ENCODE measurements around the gene TRIM9. TPM values are rescaled to one million over a fixed set of nuclear protein-coding genes. Genes with fewer than 3 reads are reported as not detected.

Gene TRIM9
- total and polyA plus RNA-seq, 2 experiments from 2014 or later, result 4.4 to 6.2 TPM

DNA sequence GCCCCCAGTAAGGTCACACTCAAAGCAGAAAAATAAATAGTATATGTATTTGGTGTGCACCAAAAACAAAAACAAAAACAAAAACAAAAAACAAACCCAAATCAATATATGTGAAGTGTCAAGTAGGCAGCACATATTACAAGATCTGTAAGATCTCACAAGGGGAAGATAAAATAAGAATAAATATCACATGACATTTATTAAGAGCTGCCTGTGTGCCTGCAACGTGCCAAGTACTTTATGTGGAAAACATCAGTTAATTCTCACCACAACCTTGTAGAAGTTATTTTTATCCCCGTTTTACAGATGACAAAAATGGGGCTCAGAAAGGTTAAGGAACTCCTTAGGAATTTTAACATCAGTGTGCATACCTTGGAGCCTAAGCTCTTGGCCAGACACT is 26.6 kb downstream of the TRIM9 start:
- TF ChIP-seq CREB1 (CRISPR knock-in tag; IDR thresholded peaks at IDR 0.05; ENCODE audit: low read depth) (no peak), JUNB (IDR thresholded peaks at IDR 0.05; ENCODE audit: unreplicated experiment) (no peak), ETS1 (IDR thresholded peaks at IDR 0.05) (no peak), ZNF114 (CRISPR knock-in tag; IDR thresholded peaks at IDR 0.05) (no peak), POLR2AphosphoS5 (IDR thresholded peaks at IDR 0.05; ENCODE audit: low read depth) (no peak), EZH2phosphoT487 (IDR thresholded peaks at IDR 0.05; ENCODE audit: unreplicated experiment) (no peak), ZNF331 (CRISPR knock-in tag; IDR thresholded peaks at IDR 0.05; ENCODE audit: low read depth) (no peak), CTCF (conservative IDR thresholded peaks at IDR 0.05; ENCODE audit: low read depth in 2 of 2) (no peak), NANOG (IDR thresholded peaks at IDR 0.05; ENCODE audit: borderline replicate concordance) (no peak), STAT1 (IDR thresholded peaks at IDR 0.05; ENCODE audit: unreplicated experiment) (no peak), EZH2 (IDR thresholded peaks at IDR 0.05; ENCODE audit: low read depth, unreplicated experiment) (no peak)
- TF ChIP-seq, protein P1, sequence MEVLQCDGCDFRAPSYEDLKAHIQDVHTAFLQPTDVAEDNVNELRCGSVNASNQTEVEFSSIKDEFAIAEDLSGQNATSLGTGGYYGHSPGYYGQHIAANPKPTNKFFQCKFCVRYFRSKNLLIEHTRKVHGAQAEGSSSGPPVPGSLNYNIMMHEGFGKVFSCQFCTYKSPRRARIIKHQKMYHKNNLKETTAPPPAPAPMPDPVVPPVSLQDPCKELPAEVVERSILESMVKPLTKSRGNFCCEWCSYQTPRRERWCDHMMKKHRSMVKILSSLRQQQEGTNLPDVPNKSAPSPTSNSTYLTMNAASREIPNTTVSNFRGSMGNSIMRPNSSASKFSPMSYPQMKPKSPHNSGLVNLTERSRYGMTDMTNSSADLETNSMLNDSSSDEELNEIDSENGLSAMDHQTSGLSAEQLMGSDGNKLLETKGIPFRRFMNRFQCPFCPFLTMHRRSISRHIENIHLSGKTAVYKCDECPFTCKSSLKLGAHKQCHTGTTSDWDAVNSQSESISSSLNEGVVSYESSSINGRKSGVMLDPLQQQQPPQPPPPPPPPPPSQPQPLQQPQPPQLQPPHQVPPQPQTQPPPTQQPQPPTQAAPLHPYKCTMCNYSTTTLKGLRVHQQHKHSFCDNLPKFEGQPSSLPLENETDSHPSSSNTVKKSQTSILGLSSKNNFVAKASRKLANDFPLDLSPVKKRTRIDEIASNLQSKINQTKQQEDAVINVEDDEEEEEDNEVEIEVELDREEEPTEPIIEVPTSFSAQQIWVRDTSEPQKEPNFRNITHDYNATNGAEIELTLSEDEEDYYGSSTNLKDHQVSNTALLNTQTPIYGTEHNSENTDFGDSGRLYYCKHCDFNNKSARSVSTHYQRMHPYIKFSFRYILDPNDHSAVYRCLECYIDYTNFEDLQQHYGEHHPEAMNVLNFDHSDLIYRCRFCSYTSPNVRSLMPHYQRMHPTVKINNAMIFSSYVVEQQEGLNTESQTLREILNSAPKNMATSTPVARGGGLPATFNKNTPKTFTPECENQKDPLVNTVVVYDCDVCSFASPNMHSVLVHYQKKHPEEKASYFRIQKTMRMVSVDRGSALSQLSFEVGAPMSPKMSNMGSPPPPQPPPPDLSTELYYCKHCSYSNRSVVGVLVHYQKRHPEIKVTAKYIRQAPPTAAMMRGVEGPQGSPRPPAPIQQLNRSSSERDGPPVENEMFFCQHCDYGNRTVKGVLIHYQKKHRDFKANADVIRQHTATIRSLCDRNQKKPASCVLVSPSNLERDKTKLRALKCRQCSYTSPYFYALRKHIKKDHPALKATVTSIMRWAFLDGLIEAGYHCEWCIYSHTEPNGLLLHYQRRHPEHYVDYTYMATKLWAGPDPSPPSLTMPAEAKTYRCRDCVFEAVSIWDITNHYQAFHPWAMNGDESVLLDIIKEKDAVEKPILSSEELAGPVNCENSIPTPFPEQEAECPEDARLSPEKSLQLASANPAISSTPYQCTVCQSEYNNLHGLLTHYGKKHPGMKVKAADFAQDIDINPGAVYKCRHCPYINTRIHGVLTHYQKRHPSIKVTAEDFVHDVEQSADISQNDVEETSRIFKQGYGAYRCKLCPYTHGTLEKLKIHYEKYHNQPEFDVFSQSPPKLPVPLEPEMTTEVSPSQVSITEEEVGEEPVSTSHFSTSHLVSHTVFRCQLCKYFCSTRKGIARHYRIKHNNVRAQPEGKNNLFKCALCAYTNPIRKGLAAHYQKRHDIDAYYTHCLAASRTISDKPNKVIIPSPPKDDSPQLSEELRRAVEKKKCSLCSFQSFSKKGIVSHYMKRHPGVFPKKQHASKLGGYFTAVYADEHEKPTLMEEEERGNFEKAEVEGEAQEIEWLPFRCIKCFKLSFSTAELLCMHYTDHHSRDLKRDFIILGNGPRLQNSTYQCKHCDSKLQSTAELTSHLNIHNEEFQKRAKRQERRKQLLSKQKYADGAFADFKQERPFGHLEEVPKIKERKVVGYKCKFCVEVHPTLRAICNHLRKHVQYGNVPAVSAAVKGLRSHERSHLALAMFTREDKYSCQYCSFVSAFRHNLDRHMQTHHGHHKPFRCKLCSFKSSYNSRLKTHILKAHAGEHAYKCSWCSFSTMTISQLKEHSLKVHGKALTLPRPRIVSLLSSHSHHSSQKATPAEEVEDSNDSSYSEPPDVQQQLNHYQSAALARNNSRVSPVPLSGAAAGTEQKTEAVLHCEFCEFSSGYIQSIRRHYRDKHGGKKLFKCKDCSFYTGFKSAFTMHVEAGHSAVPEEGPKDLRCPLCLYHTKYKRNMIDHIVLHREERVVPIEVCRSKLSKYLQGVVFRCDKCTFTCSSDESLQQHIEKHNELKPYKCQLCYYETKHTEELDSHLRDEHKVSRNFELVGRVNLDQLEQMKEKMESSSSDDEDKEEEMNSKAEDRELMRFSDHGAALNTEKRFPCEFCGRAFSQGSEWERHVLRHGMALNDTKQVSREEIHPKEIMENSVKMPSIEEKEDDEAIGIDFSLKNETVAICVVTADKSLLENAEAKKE (CRISPR knock-in tag; IDR thresholded peaks at IDR 0.05), result no peak
- TF ChIP-seq, protein P2, sequence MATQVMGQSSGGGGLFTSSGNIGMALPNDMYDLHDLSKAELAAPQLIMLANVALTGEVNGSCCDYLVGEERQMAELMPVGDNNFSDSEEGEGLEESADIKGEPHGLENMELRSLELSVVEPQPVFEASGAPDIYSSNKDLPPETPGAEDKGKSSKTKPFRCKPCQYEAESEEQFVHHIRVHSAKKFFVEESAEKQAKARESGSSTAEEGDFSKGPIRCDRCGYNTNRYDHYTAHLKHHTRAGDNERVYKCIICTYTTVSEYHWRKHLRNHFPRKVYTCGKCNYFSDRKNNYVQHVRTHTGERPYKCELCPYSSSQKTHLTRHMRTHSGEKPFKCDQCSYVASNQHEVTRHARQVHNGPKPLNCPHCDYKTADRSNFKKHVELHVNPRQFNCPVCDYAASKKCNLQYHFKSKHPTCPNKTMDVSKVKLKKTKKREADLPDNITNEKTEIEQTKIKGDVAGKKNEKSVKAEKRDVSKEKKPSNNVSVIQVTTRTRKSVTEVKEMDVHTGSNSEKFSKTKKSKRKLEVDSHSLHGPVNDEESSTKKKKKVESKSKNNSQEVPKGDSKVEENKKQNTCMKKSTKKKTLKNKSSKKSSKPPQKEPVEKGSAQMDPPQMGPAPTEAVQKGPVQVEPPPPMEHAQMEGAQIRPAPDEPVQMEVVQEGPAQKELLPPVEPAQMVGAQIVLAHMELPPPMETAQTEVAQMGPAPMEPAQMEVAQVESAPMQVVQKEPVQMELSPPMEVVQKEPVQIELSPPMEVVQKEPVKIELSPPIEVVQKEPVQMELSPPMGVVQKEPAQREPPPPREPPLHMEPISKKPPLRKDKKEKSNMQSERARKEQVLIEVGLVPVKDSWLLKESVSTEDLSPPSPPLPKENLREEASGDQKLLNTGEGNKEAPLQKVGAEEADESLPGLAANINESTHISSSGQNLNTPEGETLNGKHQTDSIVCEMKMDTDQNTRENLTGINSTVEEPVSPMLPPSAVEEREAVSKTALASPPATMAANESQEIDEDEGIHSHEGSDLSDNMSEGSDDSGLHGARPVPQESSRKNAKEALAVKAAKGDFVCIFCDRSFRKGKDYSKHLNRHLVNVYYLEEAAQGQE (IDR thresholded peaks at IDR 0.05; ENCODE audit: unreplicated experiment), result no peak

More for the DNA sequence above, 26.6 kb downstream of the TRIM9 start:
- H2AFZ ChIP-seq, result no peak overlapping the region
- H3K27me3 ChIP-seq (ENCODE audit: insufficient read depth), result no peaks in the 10 kb centered on the region
- H3K27me3 Mint-ChIP-seq (ENCODE audit: insufficient read depth, low read depth, poor library complexity), result peaks cover 4% of the 10 kb centered on the region
- H3K4me3 Mint-ChIP-seq, result no peak overlapping the region
- no peak overlapping the region for H3K27ac ChIP-seq (ENCODE audit: low read depth)
- no peaks in the 10 kb centered on the region for H3K4me1 ChIP-seq (ENCODE audit: insufficient read depth)
- DNase-seq (ENCODE audit: low spot score) (no peak), ATAC-seq (no peak)
- no peaks in the 10 kb centered on the region for H3K36me3 ChIP-seq (ENCODE audit: insufficient read depth)
- no peaks in the 10 kb centered on the region; the same call in 2 of the 3 replicates for H3K36me3 Mint-ChIP-seq (ENCODE audit: low read depth)
- no peaks in the 10 kb centered on the region for H3K79me2 ChIP-seq (replicated peaks; ENCODE audit: insufficient read depth)
- H4K20me1 ChIP-seq (replicated peaks; ENCODE audit: insufficient read depth), result no peaks in the 10 kb centered on the region
- no peaks in the 10 kb centered on the region for H3K9me2 ChIP-seq (ENCODE audit: insufficient read depth)
- H3K4me3 ChIP-seq, result no peak overlapping the region
- H3K4me1 Mint-ChIP-seq, result peaks cover 12% of the 10 kb centered on the region
- no peaks in the 10 kb centered on the region for H3F3A ChIP-seq (replicated peaks; ENCODE audit: low read depth)
- no peak overlapping the region for H3K4me2 ChIP-seq
- no peak overlapping the region for H3K27ac Mint-ChIP-seq
- H3K9me3 Mint-ChIP-seq, result no peaks in the 10 kb centered on the region
